A549 (cell line): Measurements from ENCODE around the gene ECEL1. TPM values are rescaled to one million over a fixed set of nuclear protein-coding genes. Genes with fewer than 3 reads are reported as not detected.
"Not testable (repeated sequence)": the region's sequence is repeated elsewhere in the genome, so short reads cannot be mapped to it uniquely, and the experiment has no call there.

Experiments used
- ATAC-seq, 2 experiments: fragments of 200-7000 bp in 1 of 2; fragments of >200 bp in 1 of 2; cut with Nextera tagmentation in 1 of 2; cut with Tn5 transposase in 1 of 2; 3 replicates each; pipeline versions ENCODE4 v1.8.0 to v1.9.1; 2018 to 2020; ENCODE audit warnings: mild to moderate bottlenecking in 1 of 2, moderate library complexity in 1 of 2
- CTCF ChIA-PET: fragments of 300-600 bp; sonication (Branson Sonifier 250); formaldehyde crosslinking; extraction: SDS; loops from one replicate; lab custom pipeline; 2021; ENCODE audit warnings: antibody characterized with exemption, inconsistent platforms; lab: Yijun Ruan, JAX
- POLR2A ChIA-PET: fragments of 350-600 bp; formaldehyde crosslinking; extraction: SDS; loops from one replicate; lab custom pipeline; 2021; ENCODE audit warnings: antibody characterized with exemption, inconsistent platforms; lab: Yijun Ruan, JAX
- DNase-seq, 2 experiments: peaks; one replicate each; pipeline versions ENCODE4 v3.0.0 to v3.0.0-alpha.2; 2011 to 2016; ENCODE audit warnings: low read depth in 1 of 2, low spot score in 1 of 2
- FAIRE-seq: peaks from 2 replicates; lab custom pipeline; 2011; peaks lifted over from hg19 to GRCh38; lab: Jason Lieb, UNC
- H3K27ac ChIP-seq, 2 experiments: fragments of >200 bp; sonication (Bioruptor Twin); formaldehyde crosslinking; 3 replicates each; pipeline ENCODE4 v1.5.1; 2016 to 2017
- H3K4me1 ChIP-seq: fragments of >200 bp; sonication (Bioruptor Twin); formaldehyde crosslinking; 3 replicates; pipeline ENCODE4 v1.6.1; 2016
- H3K4me2 ChIP-seq: fragments of >200 bp; sonication (Bioruptor Twin); formaldehyde crosslinking; 3 replicates; pipeline ENCODE4 v1.6.1; 2016
- H3K4me3 ChIP-seq: fragments of >200 bp; sonication (Bioruptor Twin); formaldehyde crosslinking; 3 replicates; pipeline ENCODE4 v1.5.1; 2016
- H3K9me3 ChIP-seq: fragments of >200 bp; sonication (Bioruptor Twin); formaldehyde crosslinking; 3 replicates; pipeline ENCODE4 v1.6.1; 2016
- BHLHE40 ChIP-seq: IDR thresholded peaks from 2 replicates; pipeline ENCODE4 v1.6.1; 2012; ENCODE audit warnings: low read depth, low read length, inconsistent platforms
- CBX2 ChIP-seq: fragments of 200-600 bp; sonication (generic); IDR thresholded peaks from 2 replicates; pipeline ENCODE4 v1.6.1; 2016; ENCODE audit warnings: low read depth, mild to moderate bottlenecking, borderline replicate concordance
- CHD2 ChIP-seq: fragments of 150-350 bp; IDR thresholded peaks from 2 replicates; pipeline ENCODE4 v1.6.1; 2014; ENCODE audit warnings: low read length; ENCODE audit not compliant: partially characterized antibody
- EHMT2 ChIP-seq: fragments of 200-600 bp; sonication (generic); IDR thresholded peaks from 2 replicates; pipeline ENCODE4 v1.6.1; 2016; ENCODE audit warnings: antibody characterized with exemption, low read depth, mild to moderate bottlenecking, moderate library complexity
- ESRRA ChIP-seq: fragments of 150-350 bp; IDR thresholded peaks from 2 replicates; pipeline ENCODE4 v1.6.1; 2014; ENCODE audit warnings: mild to moderate bottlenecking, low read length, borderline replicate concordance
- FOXS1 ChIP-seq: fragments of 250-450 bp; sonication (Bioruptor Pico); IDR thresholded peaks from 2 replicates; pipeline ENCODE4 v1.5.0; 2020; ENCODE audit warnings: mild to moderate bottlenecking, moderate library complexity
- GATA3 ChIP-seq: IDR thresholded peaks from 2 replicates; pipeline ENCODE4 v1.6.1; 2012; ENCODE audit warnings: borderline replicate concordance
- JUN ChIP-seq, 2 experiments: fragments of >200 bp; sonication (Bioruptor Twin); formaldehyde crosslinking; IDR thresholded peaks; 2 replicates in 1 of 2; 3 replicates in 1 of 2; pipeline ENCODE4 v1.6.1; 2016 to 2017
- MYC ChIP-seq: IDR thresholded peaks from 2 replicates; pipeline ENCODE4 v1.6.1; 2012; ENCODE audit warnings: mild to moderate bottlenecking, inconsistent platforms, low read length, improper control_type of control experiment, borderline replicate concordance
- NR3C1 ChIP-seq: fragments of >200 bp; sonication (Bioruptor Twin); formaldehyde crosslinking; IDR thresholded peaks from 3 replicates; pipeline ENCODE4 v1.6.1; 2017
- PHF8 ChIP-seq: fragments of 200-600 bp; sonication (generic); IDR thresholded peaks from 2 replicates; pipeline ENCODE4 v1.6.1; 2016; ENCODE audit warnings: low read depth, mild to moderate bottlenecking, antibody characterized with exemption, moderate library complexity, borderline replicate concordance
- POLR2A ChIP-seq: IDR thresholded peaks from 2 replicates; pipeline ENCODE4 v1.6.1; 2012; ENCODE audit warnings: mild to moderate bottlenecking, low read length
- RAD21 ChIP-seq, 2 experiments: fragments of >200 bp in 1 of 2; sonication (Bioruptor Twin) in 1 of 2; formaldehyde crosslinking in 1 of 2; IDR thresholded peaks in 1 of 2; conservative IDR thresholded peaks in 1 of 2; 2 replicates in 1 of 2; 3 replicates in 1 of 2; pipeline ENCODE4 v1.6.1; 2012 to 2018; ENCODE audit warnings: inconsistent platforms in 1 of 2
- RARB ChIP-seq: fragments of 250-450 bp; sonication (Bioruptor Pico); IDR thresholded peaks from 2 replicates; pipeline ENCODE4 v1.8.0; 2021; ENCODE audit warnings: mild to moderate bottlenecking, moderate library complexity
- RNF2 ChIP-seq: fragments of 200-600 bp; sonication (generic); IDR thresholded peaks from 2 replicates; pipeline ENCODE4 v1.6.1; 2016; ENCODE audit warnings: low read depth, mild to moderate bottlenecking, antibody characterized with exemption, moderate library complexity, borderline replicate concordance
- SMC3 ChIP-seq: fragments of >200 bp; sonication (Bioruptor Twin); formaldehyde crosslinking; IDR thresholded peaks from 3 replicates; pipeline ENCODE4 v1.6.1; 2018; ENCODE audit warnings: inconsistent platforms
- TFCP2L1 ChIP-seq: fragments of 250-450 bp; sonication (Bioruptor Pico); IDR thresholded peaks from 2 replicates; pipeline ENCODE4 v1.5.0; 2021; ENCODE audit warnings: mild to moderate bottlenecking
- ZC3H11A ChIP-seq: fragments of 450-650 bp; IDR thresholded peaks from 2 replicates; pipeline ENCODE4 v1.6.1; 2014; ENCODE audit warnings: antibody characterized with exemption, mild to moderate bottlenecking
- WGBS: methylation state at CpG from one replicate; pipeline ENCODE4 v1.1.6; 2017; ENCODE audit errors: missing lambda C conversion rate; 5-methylcytosine and 5-hydroxymethylcytosine counted together
- polyA plus RNA-seq, 4 experiments: library from polyadenylated mRNA; depleted of rRNA in 3 of 4; stranded (reverse); fragments of >200 nt; fragmentation: RNase III in 1 of 4; extraction: RNeasy Plus Mini Kit Qiagen cat#74134 plus additional on column Dnase treatment in 1 of 4; gene quantifications; 2 replicates in 3 of 4; 3 replicates in 1 of 4; pipeline ENCODE4 v1.2.3, GENCODE V29; 2011 to 2017
- TF ChIP-seq, protein P1 (sequence below): IDR thresholded peaks from 2 replicates; pipeline ENCODE4 v1.6.1; 2012; ENCODE audit warnings: low read depth, borderline replicate concordance
- TF ChIP-seq, protein P2 (sequence below): fragments of >200 bp; sonication (Bioruptor Twin); formaldehyde crosslinking; IDR thresholded peaks from 2 replicates; pipeline ENCODE4 v1.6.1; 2016

Gene ECEL1
- polyA plus RNA-seq, 2 of the 4 experiments (the other 2 are of a cell fraction) = 0.12 to 0.18 TPM

GRCh38 chr2:232435805-232436204 lies 51.8 kb downstream of the ECEL1 start:
- ChIA-PET CTCF (interaction anchor here (0.6 to 2.9 kb wide), 12 partner anchors 9 to 536 kb away, joined by 3 to 16 read pairs (median 4); no protein-coding TSS in a partner anchor), POLR2A (no interaction called here)
- no peak for FAIRE-seq

DNA sequence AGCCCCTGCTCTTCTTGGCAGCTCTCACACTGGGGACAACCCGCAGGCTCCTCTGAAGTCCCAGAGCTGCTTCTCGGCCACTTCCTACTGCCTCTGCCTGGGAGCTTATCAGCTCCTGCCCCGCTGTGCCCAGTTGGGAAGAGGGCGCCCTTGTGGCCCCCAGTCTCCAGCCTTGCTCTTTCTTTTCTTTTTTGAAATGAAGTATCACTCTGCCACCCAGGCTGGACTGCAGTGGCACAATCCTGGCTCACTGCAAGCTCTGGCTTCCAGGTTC lies 52.3 kb downstream of the ECEL1 start:
- 83% methylated on average over 4 of the region's 4 CpGs for WGBS
- CTCF ChIA-PET = interaction anchor here (0.6 to 2.9 kb wide), 17 partner anchors 9 to 536 kb away, joined by 3 to 16 read pairs (median 4); no protein-coding TSS in a partner anchor
- POLR2A ChIA-PET = no interaction called here
- FAIRE-seq (no peak), DNase-seq (no peak), ATAC-seq (no peak)
- H3K27ac ChIP-seq = no peak overlapping the region
- no peak overlapping the region for H3K4me2 ChIP-seq
- H3K4me1 ChIP-seq = peaks cover 7% of the 10 kb centered on the region; the same call in 1 of the 3 replicates
- no peak for TF ChIP-seq EHMT2
- TF ChIP-seq JUN (IDR thresholded peaks at IDR 0.05) = no peak
- TF ChIP-seq BHLHE40 = no peak
- TF ChIP-seq RAD21 (conservative IDR thresholded peaks at IDR 0.05 in 1 of 2, IDR thresholded peaks at IDR 0.05 in 1 of 2) = no peak
- TF ChIP-seq MYC = no peak
- TF ChIP-seq RARB = no peak
- TF ChIP-seq, protein P1, sequence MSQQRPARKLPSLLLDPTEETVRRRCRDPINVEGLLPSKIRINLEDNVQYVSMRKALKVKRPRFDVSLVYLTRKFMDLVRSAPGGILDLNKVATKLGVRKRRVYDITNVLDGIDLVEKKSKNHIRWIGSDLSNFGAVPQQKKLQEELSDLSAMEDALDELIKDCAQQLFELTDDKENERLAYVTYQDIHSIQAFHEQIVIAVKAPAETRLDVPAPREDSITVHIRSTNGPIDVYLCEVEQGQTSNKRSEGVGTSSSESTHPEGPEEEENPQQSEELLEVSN = no peak
- TF ChIP-seq RNF2 = no peak
- H3K4me3 ChIP-seq = no peak overlapping the region
- H3K9me3 ChIP-seq = no peaks in the 10 kb centered on the region

More at GRCh38 chr2:232435805-232436204, 51.8 kb downstream of the ECEL1 start:
- ATAC-seq = no peak
- Histone ChIP-seq H3K4me3 (no peak overlapping the region), H3K27ac (no peak overlapping the region), H3K4me1 (peaks cover 8% of the 10 kb centered on the region; the same call in 1 of the 3 replicates), H3K9me3 (no peaks in the 10 kb centered on the region), H3K4me2 (no peak overlapping the region)
- WGBS = 72% methylated on average over 7 of the region's 7 CpGs
- DNase-seq = no peak
- TF ChIP-seq JUN (IDR thresholded peaks at IDR 0.05) = no peak
- TF ChIP-seq ESRRA = no peak
- TF ChIP-seq TFCP2L1 = no peak
- no peak for TF ChIP-seq ZC3H11A
- no peak for TF ChIP-seq NR3C1
- no peak for TF ChIP-seq RAD21 (conservative IDR thresholded peaks at IDR 0.05 in 1 of 2, IDR thresholded peaks at IDR 0.05 in 1 of 2)

- DNase-seq (no peak), ATAC-seq (no peak), FAIRE-seq (no peak)
- ChIA-PET CTCF (interaction anchor here (0.6 to 1.9 kb wide), 18 partner anchors 10 to 1446 kb away, joined by 3 to 8 read pairs (median 4); no protein-coding TSS in a partner anchor), POLR2A (no interaction called here)
- H3K4me3 ChIP-seq = no peak overlapping the region
- no peaks in the 10 kb centered on the region for H3K9me3 ChIP-seq
- no peak overlapping the region for H3K27ac ChIP-seq
- 81% methylated on average over 10 of the region's 12 CpGs for WGBS
- TF ChIP-seq GATA3 (no peak), CHD2 (no peak)
- H3K4me2 ChIP-seq = no peak overlapping the region
- H3K4me1 ChIP-seq = 0 out of 3 replicates have a peak, but pooled peaks cover 2% of the 10 kb centered on the region
Measured at GRCh38 chr2:232434563-232435374, 52.9 kb downstream of the ECEL1 start.

- FAIRE-seq (no peak), DNase-seq (no peak), ATAC-seq (no peak)
- WGBS = 86% methylated on average over 6 of the region's 9 CpGs
- Histone ChIP-seq H3K9me3 (no peaks in the 10 kb centered on the region), H3K4me1 (no peaks in the 10 kb centered on the region), H3K4me3 (no peak overlapping the region), H3K27ac (no peak overlapping the region), H3K4me2 (no peak overlapping the region)
- TF ChIP-seq, protein P2, sequence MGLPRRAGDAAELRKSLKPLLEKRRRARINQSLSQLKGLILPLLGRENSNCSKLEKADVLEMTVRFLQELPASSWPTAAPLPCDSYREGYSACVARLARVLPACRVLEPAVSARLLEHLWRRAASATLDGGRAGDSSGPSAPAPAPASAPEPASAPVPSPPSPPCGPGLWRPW = no peak
- no peak for TF ChIP-seq FOXS1 (CRISPR knock-in tag)
- no peak for TF ChIP-seq PHF8
- no peak for TF ChIP-seq CBX2
- no peak for TF ChIP-seq POLR2A
- TF ChIP-seq RAD21 (conservative IDR thresholded peaks at IDR 0.05 in 1 of 2, IDR thresholded peaks at IDR 0.05 in 1 of 2) = no peak
- TF ChIP-seq SMC3 = no peak
- TF ChIP-seq, all 56 proteins: peak for 0
- CTCF ChIA-PET = interaction anchor here (1.0 to 1.9 kb wide), 8 partner anchors 13 to 540 kb away, joined by 3 to 8 read pairs (median 3); no protein-coding TSS in a partner anchor
- POLR2A ChIA-PET = no interaction called here
Measured at GRCh38 chr2:232434091-232434490, 53.5 kb downstream of the ECEL1 start.

- H3K9me3 ChIP-seq, H3K4me1 ChIP-seq, H3K4me3 ChIP-seq, ATAC-seq, POLR2A ChIA-PET, H3K4me2 ChIP-seq, H3K27ac ChIP-seq, DNase-seq, FAIRE-seq: not testable (repeated sequence)
- WGBS = 93% methylated on average over 9 of the region's 9 CpGs
- CTCF ChIA-PET = interaction anchor here (1.2 to 1.6 kb wide), 3 partner anchors 527 to 539 kb away, joined by 3 to 4 read pairs (median 3); no protein-coding TSS in a partner anchor
Measured at GRCh38 chr2:232433622-232434021, 54.0 kb downstream of the ECEL1 start.
